Ishikawa (cell line): Measurements from ENCODE around the gene RACGAP1.

Experiments used
- CEBPB ChIP-seq: IDR thresholded peaks from 2 replicates; pipeline ENCODE4 v1.6.1; 2012
- CREB1 ChIP-seq: IDR thresholded peaks from 2 replicates; pipeline ENCODE4 v1.6.1; 2012; ENCODE audit warnings: low read depth
- EGR1 ChIP-seq: IDR thresholded peaks from 2 replicates; pipeline ENCODE4 v1.6.1; 2012
- EP300 ChIP-seq: IDR thresholded peaks from 2 replicates; pipeline ENCODE4 v1.6.1; 2012; ENCODE audit warnings: borderline replicate concordance
- FOXM1 ChIP-seq: IDR thresholded peaks from 2 replicates; pipeline ENCODE4 v1.6.1; 2012; ENCODE audit warnings: low read depth, borderline replicate concordance
- MAX ChIP-seq: IDR thresholded peaks from 2 replicates; pipeline ENCODE4 v1.6.1; 2012
- NFIC ChIP-seq: IDR thresholded peaks from 2 replicates; pipeline ENCODE4 v1.6.1; 2012
- RAD21 ChIP-seq: IDR thresholded peaks from 2 replicates; pipeline ENCODE4 v1.6.1; 2012; ENCODE audit warnings: low read depth
- REST ChIP-seq: IDR thresholded peaks from 2 replicates; pipeline ENCODE4 v1.6.1; 2012; ENCODE audit warnings: low read depth, mild to moderate bottlenecking
- TAF1 ChIP-seq: IDR thresholded peaks from 2 replicates; pipeline ENCODE4 v1.6.1; 2012; ENCODE audit warnings: low read depth, mild to moderate bottlenecking
- TCF12 ChIP-seq: IDR thresholded peaks from 2 replicates; pipeline ENCODE4 v1.6.1; 2012; ENCODE audit warnings: low read depth
- TEAD4 ChIP-seq: IDR thresholded peaks from 2 replicates; pipeline ENCODE4 v1.6.1; 2012
- USF1 ChIP-seq: IDR thresholded peaks from 2 replicates; pipeline ENCODE4 v1.6.1; 2012
- YY1 ChIP-seq: IDR thresholded peaks from 2 replicates; pipeline ENCODE4 v1.6.1; 2012; ENCODE audit warnings: low read depth
- ZBTB7A ChIP-seq: IDR thresholded peaks from 2 replicates; pipeline ENCODE4 v1.6.1; 2012; ENCODE audit warnings: low read depth

Gene RACGAP1

GRCh38 chr12:50055831-50056638 lies 30.7 kb upstream of the RACGAP1 start:
- TF ChIP-seq RAD21 (peak; percentile 94), ZBTB7A (0 out of 2 replicates have a peak, but pooled peaks have one; percentile 53), EGR1 (no peak), CEBPB (no peak), MAX (peak; percentile 81), TCF12 (no peak), REST (peak; percentile 60)

GRCh38 chr12:50053583-50053982 lies 28.3 kb upstream of the RACGAP1 start:
- TF ChIP-seq NFIC (no peak), TEAD4 (no peak), EP300 (no peak), ZBTB7A (no peak), RAD21 (no peak), TCF12 (no peak), USF1 (no peak), MAX (no peak), FOXM1 (no peak), CEBPB (no peak), EGR1 (no peak), CREB1 (no peak), REST (no peak), YY1 (no peak), TAF1 (no peak)

GRCh38 chr12:50052964-50053363 lies 27.7 kb upstream of the RACGAP1 start:
- TF ChIP-seq FOXM1, result no peak

GRCh38 chr12:50052544-50052943 lies 27.2 kb upstream of the RACGAP1 start:
- no peak for TF ChIP-seq CREB1
- TF ChIP-seq USF1, result no peak
- TF ChIP-seq ZBTB7A, result no peak
- TF ChIP-seq REST, result no peak
- TF ChIP-seq TCF12, result no peak
- no peak for TF ChIP-seq CEBPB
- TF ChIP-seq EGR1, result no peak
- no peak for TF ChIP-seq MAX
- TF ChIP-seq RAD21, result no peak
- no peak for TF ChIP-seq TAF1
- TF ChIP-seq NFIC, result no peak
- no peak for TF ChIP-seq YY1
- TF ChIP-seq TEAD4, result no peak
- no peak for TF ChIP-seq FOXM1
- no peak for TF ChIP-seq EP300
